IPS-18a (cell line): ENCODE measurements around the gene HMGN5.

Experiments
- H3K27ac ChIP-seq: one replicate; pipeline ENCODE4 v1.5.1; 2013; ENCODE audit warnings: low read length
- H3K27me3 ChIP-seq: one replicate; pipeline ENCODE4 v1.6.1; 2013; ENCODE audit warnings: mild to moderate bottlenecking, low read length; ENCODE audit not compliant: control insufficient read depth, insufficient read depth
- H3K36me3 ChIP-seq: one replicate; pipeline ENCODE4 v1.6.1; 2013; ENCODE audit warnings: low read depth, low read length; ENCODE audit not compliant: control insufficient read depth
- H3K4me1 ChIP-seq: one replicate; pipeline ENCODE4 v1.6.1; 2013; ENCODE audit warnings: low read depth, low read length; ENCODE audit not compliant: control insufficient read depth
- H3K4me3 ChIP-seq: one replicate; pipeline ENCODE4 v1.5.1; 2013; ENCODE audit warnings: low read length
- H3K9ac ChIP-seq: one replicate; pipeline ENCODE4 v1.6.1; 2013; ENCODE audit warnings: mild to moderate bottlenecking, low read length, moderate library complexity
- H3K9me3 ChIP-seq: one replicate; pipeline ENCODE4 v1.6.1; 2013; ENCODE audit warnings: low read depth, low read length; ENCODE audit not compliant: control insufficient read depth

Gene HMGN5

GRCh38 chrX:81206476-81206875 lies 4.8 kb upstream of the HMGN5 start:
- no peaks in the 10 kb centered on the region for H3K4me1 ChIP-seq
- H3K9me3 ChIP-seq = peaks cover 16% of the 10 kb centered on the region
- H3K27me3 ChIP-seq = no peaks in the 10 kb centered on the region
- no peak overlapping the region for H3K4me3 ChIP-seq
- no peaks in the 10 kb centered on the region for H3K36me3 ChIP-seq
- no peak overlapping the region for H3K9ac ChIP-seq
- H3K27ac ChIP-seq = no peak overlapping the region

- Histone ChIP-seq H3K4me1 (no peaks in the 10 kb centered on the region), H3K27ac (no peak overlapping the region), H3K9ac (no peak overlapping the region), H3K36me3 (no peaks in the 10 kb centered on the region), H3K4me3 (no peak overlapping the region), H3K9me3 (peaks cover 16% of the 10 kb centered on the region), H3K27me3 (no peaks in the 10 kb centered on the region)
These were observed 3.8 kb upstream of the HMGN5 start for GRCh38 chrX:81205551-81205950.

GRCh38 chrX:81202943-81203342 lies 1.2 kb upstream of the HMGN5 start:
- Histone ChIP-seq H3K4me1 (no peaks in the 10 kb centered on the region), H3K4me3 (peak overlapping the region; percentile 88), H3K9ac (peak overlapping the region; percentile 90), H3K36me3 (no peaks in the 10 kb centered on the region), H3K27ac (no peak overlapping the region), H3K9me3 (peaks cover 17% of the 10 kb centered on the region), H3K27me3 (no peaks in the 10 kb centered on the region)

- peak overlapping the region; percentile 90 for H3K9ac ChIP-seq
- H3K27ac ChIP-seq = peak overlapping the region; percentile 80
- peak overlapping the region; percentile 88 for H3K4me3 ChIP-seq
- no peaks in the 10 kb centered on the region for H3K27me3 ChIP-seq
- H3K36me3 ChIP-seq = no peaks in the 10 kb centered on the region
- no peaks in the 10 kb centered on the region for H3K4me1 ChIP-seq
- peaks cover 21% of the 10 kb centered on the region for H3K9me3 ChIP-seq
These were observed 725 bp upstream of the HMGN5 start for GRCh38 chrX:81202456-81202819.

- H3K27ac ChIP-seq = no peak overlapping the region
- H3K4me1 ChIP-seq = no peaks in the 10 kb centered on the region
- no peaks in the 10 kb centered on the region for H3K36me3 ChIP-seq
- H3K27me3 ChIP-seq = no peaks in the 10 kb centered on the region
- peak overlapping the region; percentile 90 for H3K9ac ChIP-seq
- H3K4me3 ChIP-seq = peak overlapping the region; percentile 88
- peaks cover 19% of the 10 kb centered on the region for H3K9me3 ChIP-seq
These were observed 642 bp downstream of the HMGN5 start for GRCh38 chrX:81201071-81201470.

GRCh38 chrX:81195712-81196111 lies 6.0 kb downstream of the HMGN5 start:
- Histone ChIP-seq H3K4me3 (no peak overlapping the region), H3K36me3 (no peaks in the 10 kb centered on the region), H3K9me3 (peaks cover 26% of the 10 kb centered on the region), H3K4me1 (no peaks in the 10 kb centered on the region), H3K27ac (no peak overlapping the region), H3K9ac (no peak overlapping the region), H3K27me3 (no peaks in the 10 kb centered on the region)

GRCh38 chrX:81195259-81195658 lies 6.5 kb downstream of the HMGN5 start:
- Histone ChIP-seq H3K27ac (no peak overlapping the region), H3K9me3 (peaks cover 26% of the 10 kb centered on the region), H3K4me1 (no peaks in the 10 kb centered on the region), H3K9ac (no peak overlapping the region), H3K4me3 (no peak overlapping the region), H3K36me3 (no peaks in the 10 kb centered on the region), H3K27me3 (no peaks in the 10 kb centered on the region)

GRCh38 chrX:81174286-81174685 lies 27.4 kb downstream of the HMGN5 start:
- Histone ChIP-seq H3K9me3 (peaks cover 16% of the 10 kb centered on the region), H3K27ac (no peak overlapping the region), H3K27me3 (no peaks in the 10 kb centered on the region), H3K36me3 (no peaks in the 10 kb centered on the region), H3K4me1 (no peaks in the 10 kb centered on the region), H3K9ac (no peak overlapping the region), H3K4me3 (no peak overlapping the region)

GRCh38 chrX:81168391-81168790 lies 33.3 kb downstream of the HMGN5 start:
- Histone ChIP-seq H3K27me3 (no peaks in the 10 kb centered on the region), H3K4me3 (no peak overlapping the region), H3K9ac (no peak overlapping the region), H3K36me3 (no peaks in the 10 kb centered on the region), H3K4me1 (no peaks in the 10 kb centered on the region), H3K27ac (no peak overlapping the region), H3K9me3 (peaks cover 14% of the 10 kb centered on the region)

- no peaks in the 10 kb centered on the region for H3K36me3 ChIP-seq
- peaks cover 7% of the 10 kb centered on the region for H3K27me3 ChIP-seq
- peak overlapping the region; percentile 84 for H3K4me3 ChIP-seq
- peak overlapping the region; percentile 79 for H3K9ac ChIP-seq
- H3K4me1 ChIP-seq = no peaks in the 10 kb centered on the region
- H3K27ac ChIP-seq = no peak overlapping the region
- H3K9me3 ChIP-seq = peaks cover 10% of the 10 kb centered on the region
These were observed 80.0 kb downstream of the HMGN5 start for GRCh38 chrX:81121513-81122363.

- Histone ChIP-seq H3K36me3 (no peaks in the 10 kb centered on the region), H3K9ac (peak overlapping the region; percentile 79), H3K4me1 (no peaks in the 10 kb centered on the region), H3K9me3 (peaks cover 16% of the 10 kb centered on the region), H3K27me3 (peaks cover 7% of the 10 kb centered on the region), H3K4me3 (peak overlapping the region; percentile 84), H3K27ac (no peak overlapping the region)
These were observed 80.8 kb downstream of the HMGN5 start for GRCh38 chrX:81120936-81121371.
